ENCODE measurements around the gene COL20A1.

GRCh38 chr20:63332488-63333240 lies 39.7 kb downstream of the COL20A1 start:
- no peak for TF ChIP-seq CTCF (IDR thresholded peaks at IDR 0.05)
- TF ChIP-seq EZH2 (IDR thresholded peaks at IDR 0.05; ENCODE audit: borderline replicate concordance, insufficient read depth, low read depth, low read length, poor library complexity, severe bottlenecking), result no peak

Measured in B cell (primary cell).